A673 (cell line): ENCODE results near the gene LY86. TPM values are rescaled to one million over a fixed set of nuclear protein-coding genes. Genes with fewer than 3 reads are reported as not detected.

Experiments
- BruUV-seq: library from RNA; stranded (reverse); fragments of 400-500 nt; replicated peaks from 2 replicates; lab custom pipeline; 2021; lab: Mats Ljungman, UMichigan
- CTCF ChIA-PET: fragments of 300-600 bp; sonication (Branson Sonifier 250); formaldehyde crosslinking; loops from one replicate; lab custom pipeline; 2022; ENCODE audit warnings: antibody characterized with exemption; lab: Charles Lee
- POLR2A ChIA-PET: fragments of 300-600 bp; sonication (Branson Sonifier 250); formaldehyde crosslinking; loops from one replicate; lab custom pipeline; 2022; ENCODE audit warnings: antibody characterized with exemption; ENCODE audit not compliant: low non-redundant PET; lab: Charles Lee
- DNase-seq: peaks from one replicate; pipeline ENCODE4 v3.0.0-alpha.2; 2015; ENCODE audit warnings: low spot score
- H3K27ac ChIP-seq: fragments of 200-600 bp; sonication (generic); 2 replicates; pipeline ENCODE4 v1.5.1; 2016; ENCODE audit warnings: mixed run types, low read depth, mild to moderate bottlenecking, mixed read lengths, antibody characterized with exemption, low read length; ENCODE audit not compliant: poor library complexity, severe bottlenecking
- H3K27me3 ChIP-seq: fragments of 200-600 bp; sonication (generic); replicated peaks from 2 replicates; pipeline ENCODE4 v1.6.1; 2017; ENCODE audit warnings: mixed run types, low read depth, mild to moderate bottlenecking, mixed read lengths, antibody characterized with exemption, low read length; ENCODE audit not compliant: insufficient read depth, poor library complexity
- H3K36me3 ChIP-seq: fragments of 200-600 bp; sonication (generic); 2 replicates; pipeline ENCODE4 v1.6.1; 2016; ENCODE audit warnings: mixed run types, mild to moderate bottlenecking, mixed read lengths, antibody characterized with exemption, low read length; ENCODE audit not compliant: insufficient read depth, poor library complexity, severe bottlenecking
- H3K4me1 ChIP-seq: fragments of 200-600 bp; sonication (generic); 2 replicates; pipeline ENCODE4 v1.6.1; 2017; ENCODE audit warnings: mixed run types, mild to moderate bottlenecking, mixed read lengths, antibody characterized with exemption, low read length; ENCODE audit not compliant: insufficient read depth, poor library complexity, severe bottlenecking
- H3K4me3 ChIP-seq: fragments of 200-600 bp; sonication (generic); 2 replicates; pipeline ENCODE4 v1.5.1; 2016; ENCODE audit warnings: low read depth, mixed run types, mild to moderate bottlenecking, mixed read lengths, low read length; ENCODE audit not compliant: poor library complexity, severe bottlenecking
- H3K9me3 ChIP-seq: fragments of 200-600 bp; sonication (generic); 2 replicates; pipeline ENCODE4 v1.6.1; 2016; ENCODE audit warnings: mixed run types, low read depth, mild to moderate bottlenecking, mixed read lengths, antibody characterized with exemption, low read length; ENCODE audit not compliant: poor library complexity, severe bottlenecking
- EZH2 ChIP-seq: fragments of 200-600 bp; sonication (generic); IDR thresholded peaks from 2 replicates; pipeline ENCODE4 v1.6.1; 2017; ENCODE audit warnings: borderline replicate concordance, low read depth, mild to moderate bottlenecking, mixed read lengths, antibody characterized with exemption, low read length; ENCODE audit not compliant: poor library complexity, severe bottlenecking
- intact Hi-C: fragments of 100-400 bp; cut with micrococcal nuclease; formaldehyde crosslinking; loops from one replicate; pipeline ENCODE4 v1.10.0; 2022; ENCODE audit not compliant: unreplicated experiment
- total RNA-seq: library from RNA; stranded (reverse); gene quantifications from 2 replicates; pipeline ENCODE4 v1.2.3, GENCODE V29; 2021
- TF ChIP-seq, protein P1 (sequence below): fragments of 300-800, 200-600 bp; sonication (generic); conservative IDR thresholded peaks from 2 replicates; pipeline ENCODE4 v1.5.1; 2017; ENCODE audit warnings: low read depth, mild to moderate bottlenecking, antibody characterized with exemption, low read length, moderate library complexity, mixed read lengths

LY86 gene
- total RNA-seq, 1 experiment from 2014 or later, result not detected

DNA sequence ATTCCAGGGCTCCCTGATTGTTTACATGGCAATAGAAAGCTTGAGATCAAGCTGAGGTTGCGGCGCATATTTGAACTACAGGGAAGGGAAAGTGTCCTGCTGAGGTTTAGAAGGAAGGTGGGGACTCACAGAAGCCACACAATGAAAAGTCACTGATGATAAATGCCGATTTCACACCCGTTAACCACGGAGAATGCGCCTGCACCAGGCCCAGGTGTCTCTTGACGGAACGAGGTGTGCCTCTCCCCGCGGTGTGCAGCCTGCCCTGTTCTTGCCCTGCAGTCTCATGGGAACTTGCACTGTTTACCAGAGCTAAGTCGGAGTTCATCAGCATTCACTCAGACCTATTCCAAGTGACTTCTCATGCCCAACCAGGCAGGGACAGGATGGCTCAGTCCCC, 90.3 kb downstream of the LY86 start:
- Histone ChIP-seq H3K4me3 (no peak overlapping the region), H3K27me3 (no peaks in the 10 kb centered on the region), H3K4me1 (peaks cover 30% of the 10 kb centered on the region), H3K9me3 (no peaks in the 10 kb centered on the region), H3K27ac (no peak overlapping the region), H3K36me3 (no peaks in the 10 kb centered on the region)
- no TSS peak for BruUV-seq
- intact Hi-C loops, result loop anchor here (5.0 kb wide), 1 partner anchor 158 kb away; no protein-coding TSS in a partner anchor
- ChIA-PET CTCF (no interaction called here), POLR2A (interaction anchor here (0.7 kb wide), 1 partner anchor 350 kb away, joined by 3 read pairs; no protein-coding TSS in a partner anchor)
- DNase-seq, result no peak
- TF ChIP-seq EZH2, result no peak
- TF ChIP-seq, protein P1, sequence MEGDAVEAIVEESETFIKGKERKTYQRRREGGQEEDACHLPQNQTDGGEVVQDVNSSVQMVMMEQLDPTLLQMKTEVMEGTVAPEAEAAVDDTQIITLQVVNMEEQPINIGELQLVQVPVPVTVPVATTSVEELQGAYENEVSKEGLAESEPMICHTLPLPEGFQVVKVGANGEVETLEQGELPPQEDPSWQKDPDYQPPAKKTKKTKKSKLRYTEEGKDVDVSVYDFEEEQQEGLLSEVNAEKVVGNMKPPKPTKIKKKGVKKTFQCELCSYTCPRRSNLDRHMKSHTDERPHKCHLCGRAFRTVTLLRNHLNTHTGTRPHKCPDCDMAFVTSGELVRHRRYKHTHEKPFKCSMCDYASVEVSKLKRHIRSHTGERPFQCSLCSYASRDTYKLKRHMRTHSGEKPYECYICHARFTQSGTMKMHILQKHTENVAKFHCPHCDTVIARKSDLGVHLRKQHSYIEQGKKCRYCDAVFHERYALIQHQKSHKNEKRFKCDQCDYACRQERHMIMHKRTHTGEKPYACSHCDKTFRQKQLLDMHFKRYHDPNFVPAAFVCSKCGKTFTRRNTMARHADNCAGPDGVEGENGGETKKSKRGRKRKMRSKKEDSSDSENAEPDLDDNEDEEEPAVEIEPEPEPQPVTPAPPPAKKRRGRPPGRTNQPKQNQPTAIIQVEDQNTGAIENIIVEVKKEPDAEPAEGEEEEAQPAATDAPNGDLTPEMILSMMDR, result no peak

DNA sequence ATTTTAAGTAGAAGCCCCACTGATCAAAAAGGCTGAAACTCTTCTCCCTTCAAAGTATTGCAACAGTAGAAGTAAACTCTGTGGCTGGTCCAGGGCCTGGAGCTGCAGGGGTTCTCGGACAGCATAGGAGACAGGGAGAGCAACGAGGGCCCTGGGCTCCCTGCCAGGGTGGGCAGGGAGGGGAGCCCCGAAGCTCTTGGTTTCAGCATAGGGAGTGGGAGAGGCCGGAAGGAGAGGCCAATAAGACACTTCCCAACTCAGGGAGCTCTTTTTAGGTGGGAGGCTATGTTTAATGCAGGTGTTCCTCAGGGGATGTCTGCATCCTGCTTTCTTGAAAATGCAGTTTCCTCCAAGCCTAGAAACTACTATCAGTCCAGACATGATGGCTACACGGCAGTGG, 91.1 kb downstream of the LY86 start:
- no peak for TF ChIP-seq EZH2
- TF ChIP-seq, protein P1, result no peak
- no TSS peak for BruUV-seq
- no peak for DNase-seq
- Histone ChIP-seq H3K4me1 (peaks cover 30% of the 10 kb centered on the region), H3K4me3 (no peak overlapping the region), H3K9me3 (no peaks in the 10 kb centered on the region), H3K27ac (no peak overlapping the region), H3K27me3 (no peaks in the 10 kb centered on the region), H3K36me3 (no peaks in the 10 kb centered on the region)
- ChIA-PET CTCF (no interaction called here), POLR2A (no interaction called here)
- intact Hi-C loops, result loop anchor here (5.0 kb wide), 1 partner anchor 158 kb away; no protein-coding TSS in a partner anchor

DNA sequence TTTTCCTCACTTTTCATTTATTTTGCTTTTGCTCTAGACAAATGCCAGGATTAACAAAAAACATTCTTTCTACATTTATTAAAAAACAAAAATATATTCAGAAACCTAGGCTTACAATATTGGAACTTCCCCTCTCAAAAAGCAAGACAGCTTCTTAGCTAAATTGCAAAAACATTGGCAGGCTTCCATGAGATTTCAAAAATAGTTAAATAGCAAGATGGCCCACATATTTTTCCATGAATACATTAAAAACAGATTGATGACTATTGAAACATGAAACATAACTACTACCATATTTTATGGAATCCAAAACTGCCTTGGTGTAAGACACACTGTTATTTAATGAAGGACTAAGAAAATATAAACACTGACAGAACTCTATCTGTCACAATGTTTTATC, 92.0 kb downstream of the LY86 start:
- CTCF ChIA-PET, result no interaction called here

More for the DNA sequence above, 92.0 kb downstream of the LY86 start:
- peaks cover 30% of the 10 kb centered on the region for H3K4me1 ChIP-seq
- intact Hi-C loops, result no loop called here
- POLR2A ChIA-PET, result no interaction called here
- TF ChIP-seq EZH2, result no peak
- TF ChIP-seq, protein P1, result no peak
- DNase-seq, result peak; percentile 36
- peak overlapping the region; percentile 45 for H3K27ac ChIP-seq
- BruUV-seq, result no TSS peak
- no peak overlapping the region for H3K4me3 ChIP-seq
- H3K36me3 ChIP-seq, result no peaks in the 10 kb centered on the region
- H3K9me3 ChIP-seq, result no peaks in the 10 kb centered on the region
- H3K27me3 ChIP-seq, result no peaks in the 10 kb centered on the region
